ENCODE measurements around the gene KRTAP4-3.

- TF ChIP-seq POLR2AphosphoS5 (IDR thresholded peaks at IDR 0.05; ENCODE audit: borderline replicate concordance, low read depth, low read length) (no peak), EZH2 (IDR thresholded peaks at IDR 0.05) (no peak), FOXP2 (optimal IDR thresholded peaks at IDR 0.05; ENCODE audit: control extremely low read depth, extremely low read length, insufficient read depth) (no peak)
These were observed 41.6 kb downstream of the KRTAP4-3 start for GRCh38 chr17:41126412-41126811.
